GM12878 (cell line): ENCODE results near the gene PRKCB. TPM values are rescaled to one million over a fixed set of nuclear protein-coding genes. Genes with fewer than 3 reads are reported as not detected.

Experiments used
- ATAC-seq: fragments of 200-7000 bp; cut with Tn5 transposase; 3 replicates; pipeline ENCODE4 v1.9.1; 2020; ENCODE audit warnings: mild to moderate bottlenecking, moderate library complexity
- BruUV-seq: library from RNA; stranded (reverse); fragments of 400-500 nt; replicated peaks from 2 replicates; lab custom pipeline; 2021; lab: Mats Ljungman, UMichigan
- CTCF ChIA-PET: fragments of 300-600 bp; sonication (Branson Sonifier 250); formaldehyde crosslinking; extraction: SDS; loops from one replicate; lab custom pipeline; 2021; ENCODE audit warnings: inconsistent platforms; lab: Yijun Ruan, JAX
- POLR2A ChIA-PET: fragments of 350-600 bp; formaldehyde crosslinking; extraction: SDS; loops from one replicate; lab custom pipeline; 2021; ENCODE audit warnings: inconsistent platforms; lab: Charles Lee
- RAD21 ChIA-PET: fragments of 300-600 bp; sonication (Branson Sonifier 250); formaldehyde crosslinking; loops from one replicate; lab custom pipeline; 2023; ENCODE audit warnings: antibody characterized with exemption; ENCODE audit not compliant: unreplicated experiment; lab: Charles Lee
- SMC1A ChIA-PET: fragments of 300-600 bp; sonication (Branson Sonifier 250); formaldehyde crosslinking; loops from one replicate; lab custom pipeline; 2023; ENCODE audit not compliant: unreplicated experiment, uncharacterized antibody; lab: Charles Lee
- DNase-seq: peaks from one replicate; pipeline ENCODE4 v3.0.0-alpha.2; 2011; ENCODE audit warnings: low read depth, low spot score
- FAIRE-seq: peaks from 3 replicates; lab custom pipeline; 2011; peaks lifted over from hg19 to GRCh38; lab: Jason Lieb, UNC
- H2AFZ ChIP-seq: 2 replicates; pipeline ENCODE4 v1.6.0; 2011; ENCODE audit warnings: low read depth, low read length, control low read depth; ENCODE audit not compliant: control insufficient read depth
- H3K27ac ChIP-seq: 2 replicates; pipeline ENCODE4 v1.5.1; 2011; ENCODE audit warnings: control low read depth; ENCODE audit not compliant: control insufficient read depth, insufficient read depth
- H3K27me3 ChIP-seq, 2 experiments: replicated peaks in 1 of 2; 2 replicates each; pipeline versions ENCODE4 v1.6.0 to v1.6.1; 2011; ENCODE audit warnings: low read length in 1 of 2; ENCODE audit not compliant: control insufficient read depth in 2 of 2, insufficient read depth in 2 of 2
- H3K36me3 ChIP-seq, 2 experiments: 2 replicates each; pipeline ENCODE4 v1.5.1; 2011; ENCODE audit warnings: low read length in 1 of 2; ENCODE audit not compliant: control insufficient read depth in 2 of 2, insufficient read depth in 2 of 2
- H3K4me1 ChIP-seq: 2 replicates; pipeline ENCODE4 v1.6.1; 2011; ENCODE audit warnings: mild to moderate bottlenecking, low read length, moderate library complexity, mixed read lengths; ENCODE audit not compliant: control insufficient read depth, insufficient read depth
- H3K4me2 ChIP-seq: 2 replicates; pipeline ENCODE4 v1.6.0; 2011; ENCODE audit warnings: control low read depth; ENCODE audit not compliant: control insufficient read depth, insufficient read depth
- H3K4me3 ChIP-seq: fragments of 200-600 bp; sonication (generic); 2 replicates; pipeline ENCODE4 v1.5.1; 2016
- H3K79me2 ChIP-seq: 2 replicates; pipeline ENCODE4 v1.6.0; 2011; ENCODE audit warnings: low read length; ENCODE audit not compliant: control insufficient read depth, insufficient read depth
- H3K9ac ChIP-seq: 2 replicates; pipeline ENCODE4 v1.8.0; 2011; ENCODE audit warnings: low read length, control low read depth, mixed read lengths; ENCODE audit not compliant: control insufficient read depth, insufficient read depth
- H3K9me3 ChIP-seq: replicated peaks from 3 replicates; pipeline ENCODE4 v1.5.1; 2011; ENCODE audit warnings: mild to moderate bottlenecking, low read length; ENCODE audit not compliant: control insufficient read depth, insufficient read depth
- H4K20me1 ChIP-seq: 2 replicates; pipeline ENCODE4 v1.6.0; 2011; ENCODE audit not compliant: control insufficient read depth, insufficient read depth
- ATF2 ChIP-seq: IDR thresholded peaks from 2 replicates; pipeline ENCODE4 v1.6.1; 2012; ENCODE audit warnings: low read length, inconsistent platforms
- CEBPB ChIP-seq, 2 experiments: fragments of 150-350 bp in 1 of 2; IDR thresholded peaks; 2 replicates each; pipeline ENCODE4 v1.6.1; 2012 to 2014; ENCODE audit warnings: low read depth in 2 of 2, low read length in 2 of 2, borderline replicate concordance in 1 of 2, inconsistent platforms in 1 of 2
- EGR1 ChIP-seq, 2 experiments: IDR thresholded peaks; 1 replicate in 1 of 2; 2 replicates in 1 of 2; pipeline ENCODE4 v1.6.1; 2011 to 2012; ENCODE audit warnings: low read depth in 2 of 2, low read length in 2 of 2, borderline replicate concordance in 1 of 2, mild to moderate bottlenecking in 1 of 2, moderate library complexity in 1 of 2
- ETV6 ChIP-seq, 2 experiments: fragments of 450-650 bp in 1 of 2; IDR thresholded peaks in 1 of 2; conservative IDR thresholded peaks in 1 of 2; 2 replicates each; pipeline ENCODE4 v1.6.1; 2014; ENCODE audit warnings: antibody characterized with exemption in 1 of 2, borderline replicate concordance in 1 of 2, low read depth in 1 of 2, mild to moderate bottlenecking in 1 of 2, moderate library complexity in 1 of 2
- JUNB ChIP-seq: IDR thresholded peaks from 2 replicates; pipeline ENCODE4 v1.6.1; 2016; ENCODE audit warnings: antibody characterized with exemption, mild to moderate bottlenecking
- MTA3 ChIP-seq: IDR thresholded peaks from 2 replicates; pipeline ENCODE4 v1.6.1; 2012; ENCODE audit warnings: low read length, inconsistent platforms, borderline replicate concordance
- SKIL ChIP-seq: fragments of 450-650 bp; IDR thresholded peaks from 2 replicates; pipeline ENCODE4 v1.6.1; 2017; ENCODE audit warnings: mild to moderate bottlenecking, low read depth, inconsistent platforms; ENCODE audit not compliant: poor library complexity, severe bottlenecking
- SMARCA5 ChIP-seq: fragments of 450-650 bp; IDR thresholded peaks from 2 replicates; pipeline ENCODE4 v1.6.1; 2017; ENCODE audit warnings: mild to moderate bottlenecking
- SPI1 ChIP-seq: IDR thresholded peaks from 2 replicates; pipeline ENCODE4 v1.6.1; 2011; ENCODE audit warnings: low read depth, mild to moderate bottlenecking, low read length, moderate library complexity, borderline replicate concordance; ENCODE audit not compliant: insufficient read depth
- WGBS: methylation state at CpG from one replicate; pipeline ENCODE4 v1.1.6; 2016; ENCODE audit warnings: low lambda C conversion rate; ENCODE audit not compliant: insufficient replicate concordance, insufficient coverage; ENCODE audit errors: missing lambda C conversion rate; 5-methylcytosine and 5-hydroxymethylcytosine counted together
- in situ Hi-C: fragments of 300-500 bp; cut with MboI; formaldehyde crosslinking; loops from 9 replicates; pipeline ENCODE4 v1.14.3; 2018; ENCODE audit warnings: mixed read lengths
- intact Hi-C: fragments of 100-400 bp; cut with micrococcal nuclease; formaldehyde crosslinking; loops from one replicate; pipeline ENCODE4 v1.14.2; 2022; ENCODE audit not compliant: unreplicated experiment
- polyA plus RNA-seq, 11 experiments: library from polyadenylated mRNA; depleted of rRNA in 4 of 11; unstranded in 6 of 11; stranded (reverse) in 5 of 11; fragments of >200 nt; fragmentation: Nextera tagmentation in 4 of 11; fragmentation: Illumina TruSeq in 1 of 11; extraction: Ambion mirVana in 4 of 11; extraction: Trizol in 1 of 11; gene quantifications; 1 replicate in 1 of 11; 2 replicates in 10 of 11; pipeline versions ENCODE4 v1.2.1 to v1.2.3, GENCODE V29; 2011 to 2016; ENCODE audit warnings: inconsistent platforms in 2 of 11, missing spikeins in 2 of 11, low read depth in 1 of 11
- total RNA-seq, 4 experiments: library from RNA; depleted of rRNA in 3 of 4; stranded (reverse); fragments of >200 nt in 3 of 4; fragmentation: Illumina TruSeq in 1 of 4; extraction: Trizol in 1 of 4; gene quantifications; 2 replicates each; pipeline versions ENCODE4 v1.2.1 to v1.2.3, GENCODE V29; 2013 to 2021

Gene PRKCB
- total and polyA plus RNA-seq, 10 of the 15 experiments (the other 5 are each of a cell fraction or from before 2014, with no cell fraction given) = 21.4 to 158 (median 97.3) TPM

GRCh38 chr16:23827057-23827456 lies 8.7 kb upstream of the PRKCB start:
- WGBS = 0% methylated on average over 4 of the region's 4 CpGs
- in situ Hi-C loops (no loop called here), intact Hi-C loops (no loop called here)
- Histone ChIP-seq H3K4me2 (peak overlapping the region; percentile 78), H3K27ac (peak overlapping the region; percentile 63), H2AFZ (peak overlapping the region; percentile 52), H3K4me3 (0 out of 2 replicates have a peak overlapping the region, but pooled peaks have one; percentile 0), H3K79me2 (no peaks in the 10 kb centered on the region), H3K4me1 (peaks cover 21% of the 10 kb centered on the region), H3K36me3 (no peaks in the 10 kb centered on the region)
- FAIRE-seq (peak; percentile 77), DNase-seq (no peak)
- BruUV-seq = no TSS peak
- CTCF ChIA-PET = interaction anchor here (1.4 to 11.6 kb wide), 6 partner anchors 11 to 183 kb away, joined by 4 to 89 read pairs (median 6); no protein-coding TSS in a partner anchor
- SMC1A ChIA-PET = interaction anchor here (0.7 to 3.4 kb wide), 16 partner anchors 9 to 183 kb away, joined by 3 to 12 read pairs (median 3); partner anchors contain the start of gene PRKCB
- TF ChIP-seq SMARCA5 = 0 out of 2 replicates have a peak, but pooled peaks have one; percentile 7
- TF ChIP-seq EGR1 (IDR thresholded peaks at IDR 0.05; ENCODE audit: borderline replicate concordance in 1 of 2, low read depth in 2 of 2, low read length in 2 of 2) = no peak
- 0 out of 2 replicates have a peak, but pooled peaks have one; percentile 24 for TF ChIP-seq ATF2
- peak in 1 of 2 experiments; percentile 91; a peak in 2 of 4 replicates for TF ChIP-seq ETV6 (conservative IDR thresholded peaks at IDR 0.05 in 1 of 2, IDR thresholded peaks at IDR 0.05 in 1 of 2; ENCODE audit: borderline replicate concordance in 1 of 2, low read depth in 1 of 2)
- peak; percentile 53; the same call in 1 of the 2 replicates for TF ChIP-seq MTA3
- TF ChIP-seq SKIL = no peak
- 0 out of 2 replicates have a peak, but pooled peaks have one; percentile 25 for TF ChIP-seq SPI1
- peak in 1 of 2 experiments; percentile 32; a peak in 1 of 4 replicates for TF ChIP-seq CEBPB (IDR thresholded peaks at IDR 0.05; ENCODE audit: borderline replicate concordance in 1 of 2, low read depth in 2 of 2, low read length in 2 of 2)
- peak; percentile 73 for TF ChIP-seq JUNB
- TF ChIP-seq, all 136 proteins: peak for 7
- Histone ChIP-seq H3K27me3 (no peaks in the 10 kb centered on the region), H4K20me1 (no peaks in the 10 kb centered on the region), H3K9me3 (peaks cover 4% of the 10 kb centered on the region; the same call in 2 of the 3 replicates), H3K9ac (0 out of 2 replicates have a peak overlapping the region, but pooled peaks have one; percentile 3)
- RAD21 ChIA-PET = interaction anchor here (1.0 to 3.6 kb wide), 5 partner anchors 20 to 183 kb away, joined by 3 to 14 read pairs (median 7); no protein-coding TSS in a partner anchor
- ATAC-seq = peak; percentile 87
- POLR2A ChIA-PET = interaction anchor here (0.5 to 1.6 kb wide), 5 partner anchors 8 to 91 kb away, joined by 3 to 6 read pairs (median 3); no protein-coding TSS in a partner anchor
